GM12878 (cell line): ENCODE results near the gene NUP62. TPM values are rescaled to one million over a fixed set of nuclear protein-coding genes. Genes with fewer than 3 reads are reported as not detected.

Experiments
- CHD2 ChIP-seq: IDR thresholded peaks from 2 replicates; pipeline ENCODE4 v1.6.1; 2011; ENCODE audit warnings: low read depth, low read length, improper control_type of control experiment, borderline replicate concordance
- CREB1 ChIP-seq: IDR thresholded peaks from 2 replicates; pipeline ENCODE4 v1.6.1; 2012; ENCODE audit warnings: low read depth, mild to moderate bottlenecking, inconsistent platforms
- CUX1 ChIP-seq: IDR thresholded peaks from 2 replicates; pipeline ENCODE4 v1.6.1; 2012; ENCODE audit warnings: improper control_type of control experiment, low read depth, low read length; ENCODE audit not compliant: insufficient replicate concordance
- E4F1 ChIP-seq: fragments of 450-650 bp; IDR thresholded peaks from 2 replicates; pipeline ENCODE4 v1.6.1; 2018; ENCODE audit warnings: borderline replicate concordance, mild to moderate bottlenecking; ENCODE audit not compliant: partially characterized antibody
- PAX8 ChIP-seq: fragments of 450-650 bp; IDR thresholded peaks from 2 replicates; pipeline ENCODE4 v1.6.1; 2017; ENCODE audit warnings: mild to moderate bottlenecking, moderate library complexity
- POLR2AphosphoS5 ChIP-seq: IDR thresholded peaks from 2 replicates; pipeline ENCODE4 v1.6.1; 2011; ENCODE audit warnings: mild to moderate bottlenecking, low read length, inconsistent platforms
- ZNF274 ChIP-seq: IDR thresholded peaks from one replicate; pipeline ENCODE4 v1.8.0; 2011; ENCODE audit not compliant: insufficient read length, insufficient read depth
- polyA plus RNA-seq, 11 experiments: library from polyadenylated mRNA; depleted of rRNA in 4 of 11; unstranded in 6 of 11; stranded (reverse) in 5 of 11; fragments of >200 nt; fragmentation: Nextera tagmentation in 4 of 11; fragmentation: Illumina TruSeq in 1 of 11; extraction: Ambion mirVana in 4 of 11; extraction: Trizol in 1 of 11; gene quantifications; 1 replicate in 1 of 11; 2 replicates in 10 of 11; pipeline versions ENCODE4 v1.2.1 to v1.2.3, GENCODE V29; 2011 to 2016; ENCODE audit warnings: inconsistent platforms in 2 of 11, missing spikeins in 2 of 11, low read depth in 1 of 11
- total RNA-seq, 4 experiments: library from RNA; depleted of rRNA in 3 of 4; stranded (reverse); fragments of >200 nt in 3 of 4; fragmentation: Illumina TruSeq in 1 of 4; extraction: Trizol in 1 of 4; gene quantifications; 2 replicates each; pipeline versions ENCODE4 v1.2.1 to v1.2.3, GENCODE V29; 2013 to 2021

Gene NUP62
- total and polyA plus RNA-seq, 10 of the 15 experiments (the other 5 are each of a cell fraction or from before 2014, with no cell fraction given), result 19.5 to 110 (median 66.9) TPM

GRCh38 chr19:49864890-49865289 lies 64.4 kb downstream of the NUP62 start (continued):
- TF ChIP-seq CUX1 (no peak), PAX8 (no peak), CHD2 (no peak), CREB1 (no peak), E4F1 (no peak), POLR2AphosphoS5 (no peak), ZNF274 (no peak)
